K562 (cell line): Measurements from ENCODE around the gene MMP12. TPM values are rescaled to one million over a fixed set of nuclear protein-coding genes. Genes with fewer than 3 reads are reported as not detected.

Source experiments
- ATAC-seq: fragments of 200-7000 bp; cut with Tn5 transposase; 3 replicates; pipeline ENCODE4 v1.9.1; 2020; ENCODE audit warnings: moderate library complexity
- BruUV-seq: library from RNA; stranded (reverse); fragments of 400-500 nt; replicated peaks from 2 replicates; lab custom pipeline; 2021; lab: Mats Ljungman, UMichigan
- CTCF ChIA-PET: fragments of 300-600 bp; formaldehyde crosslinking; extraction: SDS; loops from one replicate; lab custom pipeline; 2021; ENCODE audit warnings: low intra/inter-chr PET ratio; lab: Yijun Ruan, JAX
- POLR2A ChIA-PET: fragments of 300-600, 350-650 bp; sonication (Branson Sonifier 250); formaldehyde crosslinking; extraction: SDS; loops from one replicate; lab custom pipeline; 2021; ENCODE audit warnings: antibody characterized with exemption, inconsistent platforms; lab: Yijun Ruan, JAX
- DNase-seq, 4 experiments: peaks; one replicate each; pipeline versions ENCODE4 v3.0.0 to v3.0.0-alpha.2; 2011 to 2018; ENCODE audit warnings: low spot score in 3 of 4, mixed read lengths in 3 of 4; ENCODE audit errors: extremely low read depth in 1 of 4
- FAIRE-seq: peaks from 2 replicates; lab custom pipeline; 2011; peaks lifted over from hg19 to GRCh38; lab: Jason Lieb, UNC
- H2AFZ ChIP-seq: 2 replicates; pipeline ENCODE4 v1.6.0; 2011; ENCODE audit warnings: low read depth, low read length, control low read depth, inconsistent platforms
- H3K27ac ChIP-seq: fragments of 200-600 bp; 3 replicates; pipeline ENCODE4 v1.8.0; 2011; ENCODE audit warnings: low read depth, mild to moderate bottlenecking, control low read depth, inconsistent platforms, low read length, moderate library complexity, mixed read lengths; ENCODE audit errors: extremely low read depth
- H3K27me3 ChIP-seq, 2 experiments: fragments of 300-600 bp in 1 of 2; 2 replicates in 1 of 2; 3 replicates in 1 of 2; pipeline versions ENCODE4 v1.6.0 to v1.8.0; 2011; ENCODE audit warnings: inconsistent platforms in 2 of 2, low read length in 2 of 2, mild to moderate bottlenecking in 1 of 2, mixed read lengths in 1 of 2, moderate library complexity in 1 of 2; ENCODE audit not compliant: control insufficient read depth in 2 of 2, insufficient read depth in 2 of 2
- H3K36me3 ChIP-seq: fragments of 300-600 bp; 3 replicates; pipeline ENCODE4 v1.8.0; 2011; ENCODE audit warnings: mild to moderate bottlenecking, low read length, inconsistent platforms; ENCODE audit not compliant: control insufficient read depth, insufficient read depth
- H3K4me1 ChIP-seq, 2 experiments: fragments of 200-600 bp in 1 of 2; replicated peaks in 1 of 2; 2 replicates in 1 of 2; 3 replicates in 1 of 2; pipeline versions ENCODE4 v1.5.1 to v1.8.0; 2011; ENCODE audit warnings: inconsistent platforms in 2 of 2, low read length in 2 of 2, mild to moderate bottlenecking in 1 of 2, mixed read lengths in 1 of 2, moderate library complexity in 1 of 2; ENCODE audit not compliant: control insufficient read depth in 2 of 2, insufficient read depth in 2 of 2
- H3K4me2 ChIP-seq: 2 replicates; pipeline ENCODE4 v1.6.1; 2011; ENCODE audit warnings: low read length, control low read depth, inconsistent platforms, mixed read lengths; ENCODE audit not compliant: insufficient read depth
- H3K4me3 ChIP-seq: fragments of 200-600 bp; sonication (generic), shearing (Covaris generic); 2 replicates; pipeline ENCODE4 v1.5.1; 2016; ENCODE audit warnings: control low read depth, inconsistent platforms
- H3K79me2 ChIP-seq: fragments of 200-600 bp; 3 replicates; pipeline ENCODE4 v1.8.0; 2011; ENCODE audit warnings: low read length, inconsistent platforms; ENCODE audit not compliant: control insufficient read depth, insufficient read depth
- H3K9ac ChIP-seq, 2 experiments: 2 replicates each; pipeline versions ENCODE4 v1.6.0 to v1.6.1; 2011; ENCODE audit warnings: low read depth in 2 of 2, low read length in 2 of 2, control low read depth in 1 of 2, inconsistent platforms in 1 of 2, mild to moderate bottlenecking in 1 of 2, mixed read lengths in 1 of 2; ENCODE audit not compliant: insufficient read depth in 1 of 2
- H3K9me1 ChIP-seq: one replicate; pipeline ENCODE4 v1.6.0; 2011; ENCODE audit warnings: inconsistent platforms, mild to moderate bottlenecking, low read length, moderate library complexity; ENCODE audit not compliant: control insufficient read depth, insufficient read depth
- H3K9me3 ChIP-seq: replicated peaks from 2 replicates; pipeline ENCODE4 v1.5.1; 2011; ENCODE audit warnings: low read depth, low read length, inconsistent platforms; ENCODE audit not compliant: control insufficient read depth, insufficient read depth
- H4K20me1 ChIP-seq: replicated peaks from 2 replicates; pipeline ENCODE4 v1.6.1; 2011; ENCODE audit warnings: low read length, inconsistent platforms, mixed read lengths; ENCODE audit not compliant: control insufficient read depth, insufficient read depth
- CGGBP1 ChIP-seq: fragments of 250-450 bp; sonication (Bioruptor Pico); IDR thresholded peaks from 2 replicates; pipeline ENCODE4 v1.9.0; 2021; ENCODE audit warnings: mild to moderate bottlenecking
- EZH2 ChIP-seq: IDR thresholded peaks from 2 replicates; pipeline ENCODE4 v1.6.1; 2012; ENCODE audit warnings: low read depth, mild to moderate bottlenecking, inconsistent platforms, low read length, borderline replicate concordance
- FOS ChIP-seq: IDR thresholded peaks from 3 replicates; pipeline ENCODE4 v1.6.1; 2011; ENCODE audit not compliant: insufficient read length; ENCODE audit errors: extremely low read depth
- HNRNPLL ChIP-seq: fragments of 200-400 bp; formaldehyde crosslinking; IDR thresholded peaks from 2 replicates; pipeline ENCODE4 v1.6.1; 2017; ENCODE audit warnings: low read length, low read depth, mild to moderate bottlenecking; ENCODE audit not compliant: poor library complexity, severe bottlenecking
- ILK ChIP-seq: fragments of 450-650 bp; IDR thresholded peaks from 2 replicates; pipeline ENCODE4 v1.6.1; 2016; ENCODE audit warnings: missing genetic modification characterization, low read depth, mild to moderate bottlenecking, missing compliant biosample characterization, moderate library complexity, borderline replicate concordance
- MEF2D ChIP-seq: conservative IDR thresholded peaks from 2 replicates; pipeline ENCODE4 v1.6.1; 2016; ENCODE audit warnings: low read depth, missing genetic modification characterization, missing compliant biosample characterization
- RBM15 ChIP-seq: fragments of 200-400 bp; formaldehyde crosslinking; IDR thresholded peaks from 2 replicates; pipeline ENCODE4 v1.6.1; 2018; ENCODE audit warnings: mild to moderate bottlenecking, low read length, moderate library complexity; ENCODE audit not compliant: insufficient read depth
- ZNF408 ChIP-seq: fragments of 250-450 bp; sonication (Bioruptor Pico); IDR thresholded peaks from 2 replicates; pipeline ENCODE4 v1.4.0; 2020; ENCODE audit warnings: low read depth, mild to moderate bottlenecking, moderate library complexity
- WGBS: fragments of 100-300 bp; shearing (Covaris generic); methylation state at CpG from one replicate; pipeline ENCODE4 v1.1.6; 2016; ENCODE audit warnings: low coverage, mixed read lengths; ENCODE audit not compliant: insufficient coverage; ENCODE audit errors: missing lambda C conversion rate; 5-methylcytosine and 5-hydroxymethylcytosine counted together
- in situ Hi-C: fragments of 300-500 bp; cut with MboI; formaldehyde crosslinking; loops from 4 replicates; pipeline ENCODE4 v1.15.0; 2018; ENCODE audit warnings: inconsistent platforms, mixed read lengths
- intact Hi-C: fragments of 100-400 bp; cut with micrococcal nuclease; formaldehyde crosslinking; loops from 2 replicates; pipeline ENCODE4 v1.14.2; 2022
- polyA plus RNA-seq, 8 experiments: library from polyadenylated mRNA; depleted of rRNA in 4 of 8; stranded (reverse) in 5 of 8; unstranded in 3 of 8; fragments of >200 nt; fragmentation: Nextera tagmentation in 2 of 8; fragmentation: Illumina TruSeq in 1 of 8; extraction: Ambion mirVana in 2 of 8; extraction: Trizol in 1 of 8; gene quantifications; 2 replicates each; pipeline versions ENCODE4 v1.2.1 to v1.2.3, GENCODE V29; 2011 to 2014; ENCODE audit warnings: inconsistent platforms in 1 of 8, missing spikeins in 1 of 8
- total RNA-seq, 7 experiments: library from RNA; depleted of rRNA in 6 of 7; stranded (reverse); fragments of >200 nt in 6 of 7; fragmentation: Illumina TruSeq in 2 of 7; extraction: Trizol in 2 of 7; gene quantifications; 2 replicates each; pipeline versions ENCODE4 v1.2.1 to v1.2.3, GENCODE V29; 2011 to 2021; ENCODE audit warnings: low replicate concordance in 1 of 7
- TF ChIP-seq, protein P1 (sequence below): fragments of 250-450 bp; sonication (Bioruptor Pico); IDR thresholded peaks from 2 replicates; pipeline ENCODE4 v1.6.1; 2021; ENCODE audit warnings: mild to moderate bottlenecking

MMP12 gene
- total and polyA plus RNA-seq, 9 of the 15 experiments (the other 6 are each of a cell fraction or from before 2014, with no cell fraction given), result not detected

- Histone ChIP-seq H3K9me1 (no peaks in the 10 kb centered on the region), H4K20me1 (no peaks in the 10 kb centered on the region), H3K9me3 (no peaks in the 10 kb centered on the region), H3K36me3 (no peaks in the 10 kb centered on the region), H3K4me1 (no peaks in the 10 kb centered on the region), H3K27ac (no peak overlapping the region), H2AFZ (no peak overlapping the region), H3K9ac (no peak overlapping the region), H3K79me2 (no peaks in the 10 kb centered on the region), H3K4me2 (no peak overlapping the region), H3K4me3 (no peak overlapping the region), H3K27me3 (no peaks in the 10 kb centered on the region)
- WGBS, result 0% methylated on average over 1 of the region's 1 CpG
- CTCF ChIA-PET, result interaction anchor here (0.7 kb wide), 1 partner anchor 1238 kb away, joined by 4 read pairs; no protein-coding TSS in a partner anchor
- no TSS peak for BruUV-seq
- in situ Hi-C loops, result no loop called here
- no peak for ATAC-seq
- no peak for FAIRE-seq
- DNase-seq, result no peak
- POLR2A ChIA-PET, result no interaction called here
- intact Hi-C loops, result no loop called here
- TF ChIP-seq FOS (no peak), ILK (tag) (no peak), MEF2D (tag) (no peak), HNRNPLL (no peak), ZNF408 (CRISPR knock-in tag) (no peak), EZH2 (no peak), RBM15 (no peak), CGGBP1 (no peak)
- TF ChIP-seq, protein P1, sequence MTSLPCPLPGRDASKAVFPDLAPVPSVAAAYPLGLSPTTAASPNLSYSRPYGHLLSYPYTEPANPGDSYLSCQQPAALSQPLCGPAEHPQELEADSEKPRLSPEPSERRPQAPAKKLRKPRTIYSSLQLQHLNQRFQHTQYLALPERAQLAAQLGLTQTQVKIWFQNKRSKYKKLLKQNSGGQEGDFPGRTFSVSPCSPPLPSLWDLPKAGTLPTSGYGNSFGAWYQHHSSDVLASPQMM (CRISPR knock-in tag), result no peak
Observed at GRCh38 chr11:102842930-102843329, 31.9 kb downstream of the MMP12 start.
